CD14-positive monocyte (primary cell): Measurements from ENCODE around the gene ASCL3. TPM values are rescaled to one million over a fixed set of nuclear protein-coding genes. Genes with fewer than 3 reads are reported as not detected.
"Not testable (repeated sequence)": the region's sequence is repeated elsewhere in the genome, so short reads cannot be mapped to it uniquely, and the experiment has no call there.

Source experiments
- DNase-seq, 3 donors: peaks; one replicate each; pipeline ENCODE4 v3.0.0-alpha.2; 2011 to 2022
- H2AFZ ChIP-seq: 2 replicates; pipeline ENCODE4 v1.6.0; 2012; ENCODE audit warnings: mild to moderate bottlenecking, low read depth, low read length, inconsistent platforms; ENCODE audit not compliant: insufficient read depth, poor library complexity, severe bottlenecking
- H3K27ac ChIP-seq, 2 donors: 1 replicate in 1 of 2; 2 replicates in 1 of 2; pipeline ENCODE4 v1.5.1; 2012 to 2013; ENCODE audit warnings: low read length in 2 of 2, control low read depth in 1 of 2, inconsistent platforms in 1 of 2, low read depth in 1 of 2, mild to moderate bottlenecking in 1 of 2
- H3K27me3 ChIP-seq, 2 donors: one replicate each; pipeline versions ENCODE4 v1.6.0 to v1.6.1; 2011 to 2013; ENCODE audit warnings: low read length in 2 of 2; ENCODE audit not compliant: control insufficient read depth in 2 of 2, insufficient read depth in 2 of 2
- H3K36me3 ChIP-seq, 2 donors: replicated peaks in 1 of 2; 1 replicate in 1 of 2; 2 replicates in 1 of 2; pipeline versions ENCODE4 v1.5.1 to v1.6.1; 2012 to 2013; ENCODE audit warnings: low read length in 2 of 2, control low read depth in 1 of 2, inconsistent platforms in 1 of 2, mild to moderate bottlenecking in 1 of 2; ENCODE audit not compliant: insufficient read depth in 2 of 2, control insufficient read depth in 1 of 2
- H3K4me1 ChIP-seq, 2 donors: 1 replicate in 1 of 2; 2 replicates in 1 of 2; pipeline versions ENCODE4 v1.5.1 to v1.6.1; 2012 to 2013; ENCODE audit warnings: low read length in 2 of 2, control low read depth in 1 of 2, inconsistent platforms in 1 of 2, mild to moderate bottlenecking in 1 of 2, moderate library complexity in 1 of 2; ENCODE audit not compliant: insufficient read depth in 2 of 2, control insufficient read depth in 1 of 2
- H3K4me2 ChIP-seq: replicated peaks from 2 replicates; pipeline ENCODE3; 2012; ENCODE audit warnings: low read length, moderate library complexity, mild to moderate bottlenecking; ENCODE audit not compliant: poor library complexity, severe bottlenecking; ENCODE audit errors: extremely low read depth
- H3K4me3 ChIP-seq, 3 experiments: fragments of 200-600 bp in 1 of 3; sonication (generic) in 1 of 3; replicated peaks in 1 of 3; 1 replicate in 2 of 3; 2 replicates in 1 of 3; pipeline ENCODE4 v1.5.1; 2011 to 2013; ENCODE audit warnings: low read length in 3 of 3, mild to moderate bottlenecking in 3 of 3, control low read depth in 2 of 3, low read depth in 2 of 3, inconsistent platforms in 1 of 3, moderate library complexity in 1 of 3
- H3K79me2 ChIP-seq: 2 replicates; pipeline ENCODE4 v1.6.0; 2012; ENCODE audit warnings: mild to moderate bottlenecking, control low read depth, inconsistent platforms, low read length, moderate library complexity; ENCODE audit not compliant: insufficient read depth
- H3K9ac ChIP-seq: 2 replicates; pipeline ENCODE4 v1.6.0; 2017; ENCODE audit warnings: low read length, mild to moderate bottlenecking; ENCODE audit not compliant: insufficient read depth, poor library complexity, severe bottlenecking
- H3K9me3 ChIP-seq, 2 donors: replicated peaks in 1 of 2; 1 replicate in 1 of 2; 2 replicates in 1 of 2; pipeline versions ENCODE4 v1.5.1 to v1.6.1; 2012 to 2013; ENCODE audit warnings: low read length in 2 of 2, control low read depth in 1 of 2; ENCODE audit not compliant: control insufficient read depth in 1 of 2, insufficient read depth in 1 of 2
- H4K20me1 ChIP-seq: 2 replicates; pipeline ENCODE4 v1.6.0; 2012; ENCODE audit warnings: mild to moderate bottlenecking, low read length, control low read depth, moderate library complexity; ENCODE audit not compliant: insufficient read depth
- H3K27ac Mint-ChIP-seq, 7 donors: one replicate each; pipeline ENCODE4 v1.8.0; 2020; ENCODE audit warnings: mild to moderate bottlenecking in 7 of 7, mixed read lengths in 7 of 7, moderate library complexity in 6 of 7, inconsistent platforms in 2 of 7
- H3K27me3 Mint-ChIP-seq, 3 donors: one replicate each; pipeline ENCODE4 v1.8.0; 2021 to 2022; ENCODE audit warnings: low read depth in 3 of 3, mild to moderate bottlenecking in 3 of 3, mixed read lengths in 3 of 3, moderate library complexity in 3 of 3, inconsistent platforms in 1 of 3
- H3K36me3 Mint-ChIP-seq, 2 donors: one replicate each; pipeline ENCODE4 v1.8.0; 2020; ENCODE audit warnings: mixed read lengths in 2 of 2, inconsistent platforms in 1 of 2, mild to moderate bottlenecking in 1 of 2
- H3K4me1 Mint-ChIP-seq: one replicate; pipeline ENCODE4 v1.8.0; 2020; ENCODE audit warnings: mild to moderate bottlenecking, mixed read lengths
- H3K4me3 Mint-ChIP-seq, 2 donors: one replicate each; pipeline ENCODE4 v1.8.0; 2020; ENCODE audit warnings: mild to moderate bottlenecking in 2 of 2, mixed read lengths in 2 of 2, moderate library complexity in 1 of 2
- H3K9me3 Mint-ChIP-seq, 7 donors: one replicate each; pipeline ENCODE4 v1.8.0; 2020 to 2022; ENCODE audit warnings: mixed read lengths in 7 of 7, mild to moderate bottlenecking in 6 of 7, moderate library complexity in 6 of 7, inconsistent platforms in 2 of 7
- WGBS: methylation state at CpG from one replicate; pipeline ENCODE4 v1.1.5; 2013; ENCODE audit warnings: missing lambda C conversion rate; ENCODE audit not compliant: insufficient coverage; 5-methylcytosine and 5-hydroxymethylcytosine counted together
- intact Hi-C, 2 donors: fragments of 100-400 bp; cut with micrococcal nuclease; formaldehyde crosslinking; loops; one replicate each; pipeline versions ENCODE4 v1.15.0 to v1.15.1; 2023
- polyA plus RNA-seq, 3 donors: library from polyadenylated mRNA; depleted of rRNA in 1 of 3; unstranded in 2 of 3; stranded (reverse) in 1 of 3; fragments of 300-500 nt in 2 of 3; fragments of >200 nt in 1 of 3; fragmentation: Illumina TruSeq in 2 of 3; gene quantifications; 1 replicate in 2 of 3; 2 replicates in 1 of 3; pipeline ENCODE4 v1.2.3, GENCODE V29; 2012 to 2021
- TF ChIP-seq, protein P1 (sequence below): fragments of 200-600 bp; IDR thresholded peaks from one replicate; pipeline ENCODE4 v1.8.0; 2022; ENCODE audit warnings: antibody characterized with exemption, mild to moderate bottlenecking

The ASCL3 gene
- polyA plus RNA-seq, 3 donors, result not detected

DNA sequence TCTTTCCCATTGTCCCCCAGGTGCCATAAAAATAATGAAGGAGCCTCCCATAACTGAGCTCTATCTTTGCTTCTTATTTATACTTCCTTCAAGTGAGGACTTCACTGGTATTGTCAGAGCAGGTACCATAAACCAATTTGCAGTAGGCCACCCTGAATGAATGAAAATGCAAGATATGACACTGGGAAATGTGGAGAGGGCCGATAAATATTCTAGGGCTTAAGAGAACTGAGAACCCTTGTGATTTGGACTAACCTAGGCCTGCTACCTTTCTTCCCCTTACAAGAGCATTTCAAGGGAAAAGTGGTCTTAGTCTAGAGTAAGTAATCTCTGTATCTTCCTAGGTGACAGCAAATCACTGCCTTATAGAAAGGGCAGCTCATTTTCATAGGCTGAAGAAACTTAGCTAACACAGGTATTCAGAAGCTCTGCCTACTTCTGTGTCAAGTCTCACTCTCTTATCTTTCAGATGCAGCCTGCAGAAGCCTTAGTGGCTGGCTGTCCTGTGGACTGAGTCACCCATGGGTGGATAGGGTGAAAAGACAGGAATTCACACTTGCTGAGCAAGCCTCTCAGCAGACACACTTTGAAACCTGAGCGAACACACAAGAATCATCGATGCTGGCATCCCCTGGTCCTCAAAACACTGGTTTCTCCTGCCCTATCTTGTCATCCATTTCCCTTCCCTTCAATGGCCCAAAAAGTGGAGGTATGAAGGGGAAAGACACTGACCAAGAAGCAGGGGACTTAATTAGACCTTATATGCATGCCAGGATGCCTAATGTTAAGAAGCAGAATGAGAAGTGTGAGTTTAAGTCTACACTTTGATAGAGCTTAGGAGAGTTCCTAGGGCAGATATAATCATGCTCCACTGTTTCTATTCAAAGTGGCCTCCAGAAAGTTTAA lies 45.8 kb upstream of the ASCL3 start:
- TF ChIP-seq, protein P1, sequence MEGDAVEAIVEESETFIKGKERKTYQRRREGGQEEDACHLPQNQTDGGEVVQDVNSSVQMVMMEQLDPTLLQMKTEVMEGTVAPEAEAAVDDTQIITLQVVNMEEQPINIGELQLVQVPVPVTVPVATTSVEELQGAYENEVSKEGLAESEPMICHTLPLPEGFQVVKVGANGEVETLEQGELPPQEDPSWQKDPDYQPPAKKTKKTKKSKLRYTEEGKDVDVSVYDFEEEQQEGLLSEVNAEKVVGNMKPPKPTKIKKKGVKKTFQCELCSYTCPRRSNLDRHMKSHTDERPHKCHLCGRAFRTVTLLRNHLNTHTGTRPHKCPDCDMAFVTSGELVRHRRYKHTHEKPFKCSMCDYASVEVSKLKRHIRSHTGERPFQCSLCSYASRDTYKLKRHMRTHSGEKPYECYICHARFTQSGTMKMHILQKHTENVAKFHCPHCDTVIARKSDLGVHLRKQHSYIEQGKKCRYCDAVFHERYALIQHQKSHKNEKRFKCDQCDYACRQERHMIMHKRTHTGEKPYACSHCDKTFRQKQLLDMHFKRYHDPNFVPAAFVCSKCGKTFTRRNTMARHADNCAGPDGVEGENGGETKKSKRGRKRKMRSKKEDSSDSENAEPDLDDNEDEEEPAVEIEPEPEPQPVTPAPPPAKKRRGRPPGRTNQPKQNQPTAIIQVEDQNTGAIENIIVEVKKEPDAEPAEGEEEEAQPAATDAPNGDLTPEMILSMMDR, result no peak
- Mint-ChIP-seq H3K4me1 (peaks cover 19% of the 10 kb centered on the region), H3K27me3 (peaks cover 0 to 2% (median 0%) of the 10 kb centered on the region in 3 donors), H3K9me3 (peaks cover 0 to 1% (median 0%) of the 10 kb centered on the region in 7 donors), H3K4me3 (no peak overlapping the region), H3K27ac (no peak overlapping the region), H3K36me3 (no peaks in the 10 kb centered on the region)
- H3K27ac ChIP-seq, result no peak overlapping the region
- no peaks in the 10 kb centered on the region for H3K27me3 ChIP-seq
- H3K4me2 ChIP-seq, result no peak overlapping the region
- H3K4me3 ChIP-seq, result no peak overlapping the region
- WGBS, result no CpG with 5 or more reads among the region's 3 CpGs
- H4K20me1 ChIP-seq, result no peaks in the 10 kb centered on the region
- DNase-seq, result no peak
- no peak overlapping the region for H3K9ac ChIP-seq
- no peak overlapping the region for H2AFZ ChIP-seq
- no peaks in the 10 kb centered on the region for H3K79me2 ChIP-seq
- intact Hi-C loops, result no loop called here
- no peaks in the 10 kb centered on the region for H3K9me3 ChIP-seq
- H3K36me3 ChIP-seq, result no peaks in the 10 kb centered on the region
- H3K4me1 ChIP-seq, result peaks cover 9 to 12% of the 10 kb centered on the region in 2 donors

DNA sequence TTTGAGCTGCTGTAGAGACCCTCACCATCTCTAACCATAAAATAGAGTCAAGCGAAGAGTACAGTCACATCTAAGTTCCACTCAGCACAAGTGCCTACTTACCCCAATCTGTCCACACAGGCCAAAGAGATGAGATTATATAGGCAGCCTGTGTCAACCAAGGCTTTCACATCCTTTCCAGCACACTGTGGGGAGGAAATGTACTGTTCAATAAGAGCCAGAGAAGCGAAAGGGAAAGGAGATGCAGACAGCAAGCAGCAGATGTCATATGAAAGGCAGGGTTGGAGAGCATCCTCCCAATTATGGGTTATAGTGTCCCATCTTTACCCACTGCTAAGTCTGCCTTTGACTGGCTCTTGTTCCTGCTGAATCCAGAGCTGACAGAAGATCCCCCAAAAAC lies 44.6 kb upstream of the ASCL3 start:
- Mint-ChIP-seq H3K4me3 (no peak overlapping the region), H3K9me3 (peaks cover 0 to 1% (median 0%) of the 10 kb centered on the region in 7 donors), H3K4me1 (peaks cover 19% of the 10 kb centered on the region), H3K27me3 (peaks cover 0 to 2% (median 0%) of the 10 kb centered on the region in 3 donors), H3K36me3 (peaks cover 0 to 3% of the 10 kb centered on the region in 2 donors), H3K27ac (no peak overlapping the region)
- H3K9ac ChIP-seq, result no peak overlapping the region
- H2AFZ ChIP-seq, result no peak overlapping the region
- H3K4me2 ChIP-seq, result no peak overlapping the region
- no peaks in the 10 kb centered on the region for H3K79me2 ChIP-seq
- no peaks in the 10 kb centered on the region for H3K27me3 ChIP-seq
- no CpG with 5 or more reads among the region's 2 CpGs for WGBS
- H3K36me3 ChIP-seq, result no peaks in the 10 kb centered on the region
- H3K27ac ChIP-seq, result no peak overlapping the region
- H4K20me1 ChIP-seq, result no peaks in the 10 kb centered on the region
- no peak for DNase-seq
- H3K9me3 ChIP-seq, result no peaks in the 10 kb centered on the region
- intact Hi-C loops, result no loop called here
- H3K4me3 ChIP-seq, result no peak overlapping the region
- H3K4me1 ChIP-seq, result peaks cover 9 to 12% of the 10 kb centered on the region in 2 donors
- TF ChIP-seq, protein P1, result no peak

DNA sequence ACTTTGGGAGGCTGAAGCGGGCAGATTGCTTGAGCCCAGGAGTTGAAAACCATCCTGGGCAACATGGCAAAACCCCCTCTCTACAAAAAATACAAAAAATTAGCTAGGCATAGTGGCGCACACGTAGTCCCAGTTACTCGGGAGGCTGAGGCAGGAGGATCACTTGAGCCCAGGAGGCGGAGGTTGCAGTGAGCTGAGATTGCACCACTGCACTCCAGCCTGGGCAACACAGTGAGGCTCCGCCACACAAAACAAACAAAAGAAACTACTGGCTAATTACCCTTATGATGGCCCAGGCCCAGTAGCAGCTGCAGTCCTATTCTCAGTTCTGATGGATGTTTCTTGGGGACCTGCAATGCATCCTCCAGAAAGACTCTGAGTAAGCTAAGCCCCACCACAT lies 44.0 kb upstream of the ASCL3 start:
- H3K27me3 Mint-ChIP-seq, H3K36me3 Mint-ChIP-seq, H3K27ac Mint-ChIP-seq, H3K4me3 ChIP-seq, H3K9me3 ChIP-seq, H2AFZ ChIP-seq, H3K4me2 ChIP-seq, H3K9ac ChIP-seq, H3K27me3 ChIP-seq, H4K20me1 ChIP-seq, DNase-seq, H3K79me2 ChIP-seq, H3K36me3 ChIP-seq, intact Hi-C loops, H3K4me3 Mint-ChIP-seq, H3K9me3 Mint-ChIP-seq, H3K27ac ChIP-seq: not testable (repeated sequence)
- H3K4me1 Mint-ChIP-seq, result peaks cover 19% of the 10 kb centered on the region
- 100% methylated on average over 5 of the region's 6 CpGs for WGBS
- H3K4me1 ChIP-seq, result peaks cover 9 to 12% of the 10 kb centered on the region in 2 donors
